Prostate gland (tissue), 2 donors: ENCODE data around the gene RAI1. TPM values are rescaled to one million over a fixed set of nuclear protein-coding genes. Genes with fewer than 3 reads are reported as not detected.

Experiments
- DNase-seq: peaks from one replicate; pipeline ENCODE4 v3.0.0-alpha.2; 2019; ENCODE audit warnings: low spot score
- H3K27ac ChIP-seq, 2 donors: fragments of 200-600 bp; sonication (generic); 2 replicates each; pipeline ENCODE4 v1.5.1; 2017 to 2019
- H3K27me3 ChIP-seq: fragments of 200-600 bp; sonication (generic); replicated peaks from 2 replicates; pipeline ENCODE4 v1.5.1; 2019; ENCODE audit not compliant: insufficient read depth
- H3K36me3 ChIP-seq, 2 donors: fragments of 200-600 bp; sonication (generic); 1 replicate in 1 of 2; 2 replicates in 1 of 2; pipeline versions ENCODE4 v1.5.1 to v1.8.1; 2017 to 2019
- H3K4me1 ChIP-seq: fragments of 200-600 bp; sonication (generic); replicated peaks from 2 replicates; pipeline ENCODE4 v1.5.1; 2019
- H3K4me3 ChIP-seq, 2 donors: fragments of 200-600 bp; sonication (generic); 2 replicates each; pipeline ENCODE4 v1.5.1; 2017 to 2019
- H3K9me3 ChIP-seq: fragments of 200-600 bp; sonication (generic); 2 replicates; pipeline ENCODE4 v1.5.1; 2017
- POLR2A ChIP-seq: fragments of 450-650 bp; IDR thresholded peaks from one replicate; pipeline ENCODE4 v1.6.1; 2016; ENCODE audit warnings: antibody characterized with exemption, mild to moderate bottlenecking
- POLR2AphosphoS5 ChIP-seq: sonication (generic); formaldehyde crosslinking; IDR thresholded peaks from one replicate; pipeline ENCODE4 v1.6.1; 2017; ENCODE audit warnings: antibody characterized with exemption
- WGBS: methylation state at CpG from one replicate; pipeline ENCODE4 v1.1.5; 2018; 5-methylcytosine and 5-hydroxymethylcytosine counted together
- intact Hi-C: fragments of 100-400 bp; cut with DNase I; formaldehyde crosslinking; loops from one replicate; pipeline ENCODE4 v1.14.2; 2022
- total RNA-seq, 2 donors: library from RNA; depleted of rRNA; stranded (reverse); fragments of >200 nt; gene quantifications; one replicate each; pipeline ENCODE4 v1.1.0, GENCODE V29; 2016
- TF ChIP-seq, protein P1 (sequence below), 4 experiments: fragments of 200-600 bp in 2 of 4; fragments of 450-650 bp in 2 of 4; sonication (generic) in 2 of 4; IDR thresholded peaks; 1 replicate in 3 of 4; 2 replicates in 1 of 4; pipeline ENCODE4 v1.5.1; 2016 to 2019; ENCODE audit warnings: antibody characterized with exemption in 4 of 4, mild to moderate bottlenecking in 2 of 4, moderate library complexity in 2 of 4

Gene RAI1
- total RNA-seq, 2 donors from 2014 or later: 69.2 to 71.0 TPM

GRCh38 chr17:17822189-17822588, 140.9 kb downstream of the RAI1 start:
- Histone ChIP-seq H3K4me1 (peaks cover 71% of the 10 kb centered on the region), H3K9me3 (no peaks in the 10 kb centered on the region), H3K4me3 (peak overlapping the region; percentile 42 to 53), H3K36me3 (peaks cover 3 to 10% of the 10 kb centered on the region in 2 donors), H3K27me3 (no peaks in the 10 kb centered on the region), H3K27ac (peak overlapping the region; percentile 90 to 94)
- peak; percentile 74 for DNase-seq
- WGBS: 23% methylated on average over 1 of the region's 1 CpG
- TF ChIP-seq POLR2AphosphoS5: peak; percentile 79
- TF ChIP-seq, protein P1, sequence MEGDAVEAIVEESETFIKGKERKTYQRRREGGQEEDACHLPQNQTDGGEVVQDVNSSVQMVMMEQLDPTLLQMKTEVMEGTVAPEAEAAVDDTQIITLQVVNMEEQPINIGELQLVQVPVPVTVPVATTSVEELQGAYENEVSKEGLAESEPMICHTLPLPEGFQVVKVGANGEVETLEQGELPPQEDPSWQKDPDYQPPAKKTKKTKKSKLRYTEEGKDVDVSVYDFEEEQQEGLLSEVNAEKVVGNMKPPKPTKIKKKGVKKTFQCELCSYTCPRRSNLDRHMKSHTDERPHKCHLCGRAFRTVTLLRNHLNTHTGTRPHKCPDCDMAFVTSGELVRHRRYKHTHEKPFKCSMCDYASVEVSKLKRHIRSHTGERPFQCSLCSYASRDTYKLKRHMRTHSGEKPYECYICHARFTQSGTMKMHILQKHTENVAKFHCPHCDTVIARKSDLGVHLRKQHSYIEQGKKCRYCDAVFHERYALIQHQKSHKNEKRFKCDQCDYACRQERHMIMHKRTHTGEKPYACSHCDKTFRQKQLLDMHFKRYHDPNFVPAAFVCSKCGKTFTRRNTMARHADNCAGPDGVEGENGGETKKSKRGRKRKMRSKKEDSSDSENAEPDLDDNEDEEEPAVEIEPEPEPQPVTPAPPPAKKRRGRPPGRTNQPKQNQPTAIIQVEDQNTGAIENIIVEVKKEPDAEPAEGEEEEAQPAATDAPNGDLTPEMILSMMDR (IDR thresholded peaks at IDR 0.05): no peak
- intact Hi-C loops: no loop called here

DNA sequence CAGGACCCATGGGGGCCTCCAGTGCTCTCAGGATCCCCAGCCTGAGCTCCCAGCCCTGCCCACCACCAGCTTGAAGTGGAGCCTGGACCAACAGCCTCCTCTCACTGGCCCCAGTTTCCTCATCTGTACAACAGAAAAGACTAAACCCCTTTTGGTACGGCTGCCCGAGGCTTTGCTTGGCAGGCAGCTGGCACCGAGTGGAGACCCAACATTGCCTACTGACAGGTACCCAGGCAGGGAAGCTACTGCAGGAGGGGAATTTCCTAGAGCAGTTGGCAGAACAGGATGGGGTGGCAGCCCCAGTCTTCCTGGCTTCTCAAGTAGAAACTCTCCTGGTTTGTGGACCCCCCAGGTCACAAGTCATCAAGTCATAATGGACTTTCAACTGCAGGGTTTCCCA, 141.4 kb downstream of the RAI1 start:
- DNase-seq: no peak
- H3K27ac ChIP-seq: peak overlapping the region; percentile 90 to 94
- TF ChIP-seq POLR2A (no peak), POLR2AphosphoS5 (no peak)
- TF ChIP-seq, protein P1 (IDR thresholded peaks at IDR 0.05): no peak
- no peaks in the 10 kb centered on the region for H3K9me3 ChIP-seq
- H3K4me3 ChIP-seq: peak overlapping the region; percentile 42 to 53
- intact Hi-C loops: no loop called here
- H3K4me1 ChIP-seq: peaks cover 70% of the 10 kb centered on the region
- H3K27me3 ChIP-seq: no peaks in the 10 kb centered on the region
- peaks cover 1 to 8% of the 10 kb centered on the region in 2 donors for H3K36me3 ChIP-seq
- WGBS: 8% methylated on average over 3 of the region's 3 CpGs

- under 1% methylated on average over 44 of the region's 69 CpGs for WGBS
- peak overlapping the region; percentile 42 to 53 for H3K4me3 ChIP-seq
Measured at GRCh38 chr17:17823433-17824118, 142.3 kb downstream of the RAI1 start.

DNA sequence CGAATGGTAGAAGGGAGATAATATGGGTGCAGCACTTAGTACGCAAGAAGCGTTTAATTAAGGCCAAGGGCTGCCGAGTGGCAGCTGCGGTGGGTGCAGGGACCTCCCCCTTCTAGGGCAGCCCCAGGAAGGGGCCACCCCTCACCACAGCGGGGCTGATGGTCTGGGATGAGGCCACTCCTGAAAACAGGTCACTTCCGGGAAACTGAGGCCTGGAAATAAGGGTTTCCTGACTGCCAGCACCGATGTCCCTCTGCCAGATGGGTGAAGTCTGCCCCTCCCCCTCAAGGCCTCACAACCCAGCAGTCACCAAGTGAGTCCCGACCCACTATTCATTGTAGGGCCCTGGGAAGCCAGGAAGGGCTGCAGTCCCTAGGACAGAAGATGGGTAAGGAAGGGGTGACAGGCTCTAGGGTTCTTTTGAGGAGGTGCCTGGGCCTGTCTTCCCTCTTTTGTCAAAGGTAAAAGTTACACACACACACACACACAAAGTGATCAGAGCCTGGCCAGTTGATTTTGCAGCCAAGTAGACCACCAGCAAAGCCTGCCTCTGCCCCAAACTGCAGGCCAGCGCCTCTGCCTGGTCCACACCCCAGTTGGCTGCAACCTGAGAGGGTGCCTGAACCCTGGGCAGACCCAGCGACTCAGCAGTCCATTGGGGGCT, 143.0 kb downstream of the RAI1 start:
- TF ChIP-seq POLR2AphosphoS5: no peak
- TF ChIP-seq, protein P1 (IDR thresholded peaks at IDR 0.05): no peak
- TF ChIP-seq POLR2A: no peak
- intact Hi-C loops: no loop called here
- H3K4me3 ChIP-seq: peak overlapping the region; percentile 12 to 53
- H3K27ac ChIP-seq: peak overlapping the region; percentile 94
- H3K36me3 ChIP-seq: peaks cover 0 to 4% of the 10 kb centered on the region in 2 donors
- 15% methylated on average over 11 of the region's 11 CpGs for WGBS
- DNase-seq: no peak
- peaks cover 54% of the 10 kb centered on the region for H3K4me1 ChIP-seq
- H3K27me3 ChIP-seq: no peaks in the 10 kb centered on the region
- H3K9me3 ChIP-seq: no peaks in the 10 kb centered on the region

More at GRCh38 chr17:17823433-17824118, 142.3 kb downstream of the RAI1 start:
- H3K9me3 ChIP-seq: no peaks in the 10 kb centered on the region
- TF ChIP-seq POLR2AphosphoS5 (peak; percentile 45), POLR2A (peak; percentile 50)
- TF ChIP-seq, protein P1 (IDR thresholded peaks at IDR 0.05): no peak
- DNase-seq: peak; percentile 85
- intact Hi-C loops: no loop called here
- H3K27ac ChIP-seq: peak overlapping the region; percentile 94
- peaks cover 61% of the 10 kb centered on the region for H3K4me1 ChIP-seq
- H3K27me3 ChIP-seq: no peaks in the 10 kb centered on the region
- H3K36me3 ChIP-seq: peaks cover 0 to 8% of the 10 kb centered on the region in 2 donors
